Kidney epithelial cell (primary cell): ENCODE measurements around the gene MPPED1. TPM values are rescaled to one million over a fixed set of nuclear protein-coding genes. Genes with fewer than 3 reads are reported as not detected.

Source experiments
- DNase-seq: peaks from one replicate; pipeline ENCODE4 v3.0.0-alpha.2; 2010; ENCODE audit warnings: low read depth
- H3K27me3 ChIP-seq: 2 replicates; pipeline ENCODE4 v1.6.0; 2011; ENCODE audit warnings: low read length; ENCODE audit not compliant: control insufficient read depth, insufficient read depth
- H3K36me3 ChIP-seq: 2 replicates; pipeline ENCODE4 v1.5.1; 2011; ENCODE audit warnings: low read length; ENCODE audit not compliant: control insufficient read depth, insufficient read depth
- H3K4me3 ChIP-seq: 2 replicates; pipeline ENCODE4 v1.5.1; 2011; ENCODE audit warnings: low read depth, mild to moderate bottlenecking, control low read depth, low read length
- CTCF ChIP-seq: IDR thresholded peaks from 2 replicates; pipeline ENCODE4 v1.5.1; 2011; ENCODE audit warnings: mild to moderate bottlenecking, moderate library complexity, low read length, control low read depth, inconsistent platforms; ENCODE audit not compliant: insufficient read depth, poor library complexity, severe bottlenecking
- total RNA-seq: library from RNA; depleted of rRNA; stranded (reverse); fragments of >200 nt; gene quantifications from 2 replicates; pipeline ENCODE4 v1.2.3, GENCODE V29; 2015

The MPPED1 gene
- total RNA-seq, 1 donor from 2014 or later, result not detected

- Histone ChIP-seq H3K27me3 (no peaks in the 10 kb centered on the region), H3K4me3 (no peak overlapping the region), H3K36me3 (no peaks in the 10 kb centered on the region)
- DNase-seq, result no peak
- TF ChIP-seq CTCF, result no peak
Measured at GRCh38 chr22:43485502-43486089, 73.8 kb downstream of the MPPED1 start.

- H3K36me3 ChIP-seq, result no peaks in the 10 kb centered on the region
- DNase-seq, result no peak
Measured at GRCh38 chr22:43487311-43488030, 75.7 kb downstream of the MPPED1 start.

GRCh38 chr22:43488031-43488866 is 76.4 kb downstream of the MPPED1 start:
- no peak for DNase-seq
- H3K4me3 ChIP-seq, result no peak overlapping the region
- no peak for TF ChIP-seq CTCF
- no peaks in the 10 kb centered on the region for H3K36me3 ChIP-seq
- H3K27me3 ChIP-seq, result no peaks in the 10 kb centered on the region

More at GRCh38 chr22:43487311-43488030, 75.7 kb downstream of the MPPED1 start:
- TF ChIP-seq CTCF, result no peak
- Histone ChIP-seq H3K4me3 (no peak overlapping the region), H3K27me3 (no peaks in the 10 kb centered on the region)

GRCh38 chr22:43488937-43489336 is 77.1 kb downstream of the MPPED1 start:
- no peaks in the 10 kb centered on the region for H3K36me3 ChIP-seq
- no peak for DNase-seq
- no peak for TF ChIP-seq CTCF
- H3K27me3 ChIP-seq, result no peaks in the 10 kb centered on the region
- no peak overlapping the region for H3K4me3 ChIP-seq

- DNase-seq, result no peak
- TF ChIP-seq CTCF, result no peak
- Histone ChIP-seq H3K27me3 (no peaks in the 10 kb centered on the region), H3K36me3 (no peaks in the 10 kb centered on the region), H3K4me3 (no peak overlapping the region)
Measured at GRCh38 chr22:43490311-43490710, 78.5 kb downstream of the MPPED1 start.
